A673 (cell line): ENCODE data around the gene TEX35. TPM values are rescaled to one million over a fixed set of nuclear protein-coding genes. Genes with fewer than 3 reads are reported as not detected.

Experiments used
- BruUV-seq: library from RNA; stranded (reverse); fragments of 400-500 nt; replicated peaks from 2 replicates; lab custom pipeline; 2021; lab: Mats Ljungman, UMichigan
- CTCF ChIA-PET: fragments of 300-600 bp; sonication (Branson Sonifier 250); formaldehyde crosslinking; loops from one replicate; lab custom pipeline; 2022; ENCODE audit warnings: antibody characterized with exemption; lab: Charles Lee
- POLR2A ChIA-PET: fragments of 300-600 bp; sonication (Branson Sonifier 250); formaldehyde crosslinking; loops from one replicate; lab custom pipeline; 2022; ENCODE audit warnings: antibody characterized with exemption; ENCODE audit not compliant: low non-redundant PET; lab: Charles Lee
- DNase-seq: peaks from one replicate; pipeline ENCODE4 v3.0.0-alpha.2; 2015; ENCODE audit warnings: low spot score
- H3K27ac ChIP-seq: fragments of 200-600 bp; sonication (generic); 2 replicates; pipeline ENCODE4 v1.5.1; 2016; ENCODE audit warnings: mixed run types, low read depth, mild to moderate bottlenecking, mixed read lengths, antibody characterized with exemption, low read length; ENCODE audit not compliant: poor library complexity, severe bottlenecking
- H3K27me3 ChIP-seq: fragments of 200-600 bp; sonication (generic); replicated peaks from 2 replicates; pipeline ENCODE4 v1.6.1; 2017; ENCODE audit warnings: mixed run types, low read depth, mild to moderate bottlenecking, mixed read lengths, antibody characterized with exemption, low read length; ENCODE audit not compliant: insufficient read depth, poor library complexity
- H3K36me3 ChIP-seq: fragments of 200-600 bp; sonication (generic); 2 replicates; pipeline ENCODE4 v1.6.1; 2016; ENCODE audit warnings: mixed run types, mild to moderate bottlenecking, mixed read lengths, antibody characterized with exemption, low read length; ENCODE audit not compliant: insufficient read depth, poor library complexity, severe bottlenecking
- H3K4me1 ChIP-seq: fragments of 200-600 bp; sonication (generic); 2 replicates; pipeline ENCODE4 v1.6.1; 2017; ENCODE audit warnings: mixed run types, mild to moderate bottlenecking, mixed read lengths, antibody characterized with exemption, low read length; ENCODE audit not compliant: insufficient read depth, poor library complexity, severe bottlenecking
- H3K4me3 ChIP-seq: fragments of 200-600 bp; sonication (generic); 2 replicates; pipeline ENCODE4 v1.5.1; 2016; ENCODE audit warnings: low read depth, mixed run types, mild to moderate bottlenecking, mixed read lengths, low read length; ENCODE audit not compliant: poor library complexity, severe bottlenecking
- H3K9me3 ChIP-seq: fragments of 200-600 bp; sonication (generic); 2 replicates; pipeline ENCODE4 v1.6.1; 2016; ENCODE audit warnings: mixed run types, low read depth, mild to moderate bottlenecking, mixed read lengths, antibody characterized with exemption, low read length; ENCODE audit not compliant: poor library complexity, severe bottlenecking
- CTCF ChIP-seq: fragments of 300-800, 200-600 bp; sonication (generic); conservative IDR thresholded peaks from 2 replicates; pipeline ENCODE4 v1.5.1; 2017; ENCODE audit warnings: low read depth, mild to moderate bottlenecking, antibody characterized with exemption, low read length, moderate library complexity, mixed read lengths
- EZH2 ChIP-seq: fragments of 200-600 bp; sonication (generic); IDR thresholded peaks from 2 replicates; pipeline ENCODE4 v1.6.1; 2017; ENCODE audit warnings: borderline replicate concordance, low read depth, mild to moderate bottlenecking, mixed read lengths, antibody characterized with exemption, low read length; ENCODE audit not compliant: poor library complexity, severe bottlenecking
- intact Hi-C: fragments of 100-400 bp; cut with micrococcal nuclease; formaldehyde crosslinking; loops from one replicate; pipeline ENCODE4 v1.10.0; 2022; ENCODE audit not compliant: unreplicated experiment
- total RNA-seq: library from RNA; stranded (reverse); gene quantifications from 2 replicates; pipeline ENCODE4 v1.2.3, GENCODE V29; 2021

TEX35 gene
- total RNA-seq, 1 experiment from 2014 or later = not detected

DNA sequence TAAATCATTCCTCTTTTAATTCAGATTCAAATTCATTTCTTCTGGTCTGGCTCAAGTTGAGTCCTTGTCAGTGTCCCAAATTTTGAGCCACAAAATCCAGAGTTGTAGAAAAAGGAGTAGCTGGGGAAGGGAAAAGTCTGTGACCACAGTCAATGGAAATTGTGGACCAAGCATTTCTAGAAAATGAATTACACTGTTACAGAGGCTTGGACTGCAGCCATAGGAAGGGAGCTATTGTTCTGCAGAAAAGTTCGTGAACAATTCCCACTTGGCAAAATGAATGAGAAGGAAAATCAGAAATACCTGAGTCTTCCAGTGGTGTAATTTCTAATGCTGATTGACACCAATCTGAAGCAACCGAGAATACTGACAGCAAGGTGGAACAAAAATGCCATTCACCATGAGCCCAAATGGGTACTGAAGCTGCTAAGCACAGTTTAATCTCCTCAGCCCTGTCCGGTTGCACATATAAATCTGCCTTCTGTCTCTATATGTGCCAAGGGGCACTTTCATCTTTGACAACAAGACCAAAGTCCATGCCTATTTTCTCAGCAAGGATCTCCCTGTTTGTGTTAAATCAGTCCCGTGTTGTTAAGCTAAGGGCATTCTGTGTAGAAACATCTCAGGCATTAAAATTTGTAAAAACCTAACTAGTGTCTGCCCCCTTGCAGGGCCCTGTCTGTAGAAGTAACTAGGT is 51.3 kb downstream of the TEX35 start:
- intact Hi-C loops = no loop called here
- no peaks in the 10 kb centered on the region for H3K9me3 ChIP-seq
- POLR2A ChIA-PET = no interaction called here
- H3K4me3 ChIP-seq = no peak overlapping the region
- DNase-seq = no peak
- BruUV-seq = no TSS peak
- CTCF ChIA-PET = interaction anchor here (0.5 to 0.6 kb wide), 2 partner anchors 23 to 44 kb away, joined by 3 to 12 read pairs; no protein-coding TSS in a partner anchor
- no peaks in the 10 kb centered on the region for H3K27me3 ChIP-seq
- H3K27ac ChIP-seq = no peak overlapping the region
- H3K4me1 ChIP-seq = no peaks in the 10 kb centered on the region
- no peak for TF ChIP-seq CTCF
- H3K36me3 ChIP-seq = no peaks in the 10 kb centered on the region

GRCh38 chr1:178564783-178565180 is 51.9 kb downstream of the TEX35 start:
- Histone ChIP-seq H3K9me3 (no peaks in the 10 kb centered on the region), H3K27ac (no peak overlapping the region), H3K36me3 (no peaks in the 10 kb centered on the region), H3K27me3 (no peaks in the 10 kb centered on the region), H3K4me3 (no peak overlapping the region), H3K4me1 (no peaks in the 10 kb centered on the region)
- no TSS peak for BruUV-seq
- POLR2A ChIA-PET = no interaction called here
- CTCF ChIA-PET = interaction anchor here (0.6 kb wide), 1 partner anchor 22 kb away, joined by 3 read pairs; no protein-coding TSS in a partner anchor
- DNase-seq = no peak
- intact Hi-C loops = no loop called here
- no peak for TF ChIP-seq EZH2
- no peak for TF ChIP-seq CTCF

DNA sequence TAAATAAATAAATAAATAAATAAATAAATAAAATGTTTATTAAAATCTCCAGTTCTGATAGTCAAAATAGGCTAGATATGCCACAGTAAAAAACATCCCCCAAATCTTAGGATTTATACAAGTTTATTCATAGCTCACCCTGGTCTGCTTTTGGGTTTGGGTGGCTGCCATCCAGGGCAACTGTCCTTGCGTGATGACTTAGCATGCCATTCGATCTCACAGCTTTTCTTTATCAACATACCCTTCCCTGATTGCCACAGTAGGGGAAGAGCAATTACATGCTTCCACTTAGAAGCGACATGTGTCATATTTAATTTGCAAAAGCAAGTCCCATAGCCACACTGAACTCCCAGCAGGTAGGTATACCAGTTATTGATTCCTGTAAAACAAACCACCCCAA is 52.7 kb downstream of the TEX35 start:
- Histone ChIP-seq H3K9me3 (no peaks in the 10 kb centered on the region), H3K4me3 (no peak overlapping the region), H3K36me3 (no peaks in the 10 kb centered on the region), H3K27ac (no peak overlapping the region), H3K4me1 (no peaks in the 10 kb centered on the region), H3K27me3 (no peaks in the 10 kb centered on the region)
- ChIA-PET POLR2A (no interaction called here), CTCF (no interaction called here)
- intact Hi-C loops = no loop called here
- no TSS peak for BruUV-seq
- no peak for DNase-seq
- TF ChIP-seq CTCF = no peak
- TF ChIP-seq EZH2 = no peak
